KMS-11 (cell line): Measurements from ENCODE around the gene KRT10.

Source experiments
- H2AFZ ChIP-seq: fragments of 200-600 bp; sonication (generic); 2 replicates; pipeline ENCODE4 v1.6.1; 2016; ENCODE audit warnings: antibody characterized with exemption, mixed run types, low read depth
- H3K27ac ChIP-seq: fragments of 200-600 bp; sonication (generic); 2 replicates; pipeline ENCODE4 v1.6.1; 2016; ENCODE audit warnings: mild to moderate bottlenecking, mixed run types
- H3K27me3 ChIP-seq: fragments of 200-600 bp; sonication (generic); 2 replicates; pipeline ENCODE4 v1.6.1; 2017; ENCODE audit warnings: mild to moderate bottlenecking, low read depth, mixed run types, moderate library complexity; ENCODE audit not compliant: insufficient read depth
- H3K36me3 ChIP-seq: fragments of 200-600 bp; sonication (generic); 2 replicates; pipeline ENCODE4 v1.6.1; 2017; ENCODE audit warnings: mild to moderate bottlenecking, mixed run types; ENCODE audit not compliant: insufficient read depth
- H3K4me1 ChIP-seq: fragments of 200-600 bp; sonication (generic); 2 replicates; pipeline ENCODE4 v1.6.1; 2016; ENCODE audit warnings: mild to moderate bottlenecking, low read depth, mixed run types; ENCODE audit not compliant: poor library complexity, severe bottlenecking
- H3K4me2 ChIP-seq: fragments of 200-600 bp; sonication (generic); 2 replicates; pipeline ENCODE4 v1.7.0; 2016; ENCODE audit warnings: mild to moderate bottlenecking, mixed run types
- H3K4me3 ChIP-seq: fragments of 200-600 bp; sonication (generic); IDR thresholded peaks from 2 replicates; pipeline ENCODE4 v1.6.1; 2017; ENCODE audit warnings: low read depth, low read length, mixed read lengths; ENCODE audit not compliant: insufficient read depth
- H3K79me2 ChIP-seq: fragments of 200-600 bp; sonication (generic); 2 replicates; pipeline ENCODE4 v1.6.1; 2016; ENCODE audit warnings: low read depth, mixed run types; ENCODE audit not compliant: insufficient read depth
- H3K9ac ChIP-seq: fragments of 200-600 bp; sonication (generic); 2 replicates; pipeline ENCODE4 v1.6.1; 2016; ENCODE audit warnings: mild to moderate bottlenecking, mixed run types
- H4K20me1 ChIP-seq: fragments of 200-600 bp; sonication (generic); 2 replicates; pipeline ENCODE4 v1.6.1; 2016; ENCODE audit warnings: mild to moderate bottlenecking, mixed run types; ENCODE audit not compliant: insufficient read depth
- CTCF ChIP-seq: fragments of 200-600 bp; sonication (generic); conservative IDR thresholded peaks from 2 replicates; pipeline ENCODE4 v1.6.1; 2017; ENCODE audit warnings: low read depth, mild to moderate bottlenecking, antibody characterized with exemption, low read length, moderate library complexity, mixed read lengths

The KRT10 gene

GRCh38 chr17:40777459-40777858, 45.0 kb downstream of the KRT10 start:
- Histone ChIP-seq H3K4me3 (no peak overlapping the region), H3K36me3 (no peaks in the 10 kb centered on the region), H3K27me3 (no peaks in the 10 kb centered on the region), H2AFZ (no peak overlapping the region), H3K4me1 (no peaks in the 10 kb centered on the region), H3K4me2 (no peak overlapping the region), H3K9ac (no peak overlapping the region), H3K79me2 (no peaks in the 10 kb centered on the region), H4K20me1 (no peaks in the 10 kb centered on the region), H3K27ac (no peak overlapping the region)
- no peak for TF ChIP-seq CTCF

- H3K79me2 ChIP-seq, result no peaks in the 10 kb centered on the region
- TF ChIP-seq CTCF, result no peak
- H3K4me2 ChIP-seq, result no peak overlapping the region
- H3K4me3 ChIP-seq, result no peak overlapping the region
- no peaks in the 10 kb centered on the region for H3K4me1 ChIP-seq
- no peak overlapping the region for H3K9ac ChIP-seq
- no peaks in the 10 kb centered on the region for H3K36me3 ChIP-seq
- H2AFZ ChIP-seq, result no peak overlapping the region
- H3K27me3 ChIP-seq, result no peaks in the 10 kb centered on the region
- no peak overlapping the region for H3K27ac ChIP-seq
- no peaks in the 10 kb centered on the region for H4K20me1 ChIP-seq
Measured at GRCh38 chr17:40775945-40776344, 46.5 kb downstream of the KRT10 start.

- Histone ChIP-seq H3K4me2 (no peak within 1 kb of the TSS), H3K79me2 (no peaks in the 10 kb centered on the region), H2AFZ (no peak within 1 kb of the TSS), H3K4me1 (no peaks in the 10 kb centered on the region), H3K27ac (no peak within 1 kb of the TSS), H3K9ac (no peak within 1 kb of the TSS), H4K20me1 (no peaks in the 10 kb centered on the region), H3K36me3 (no peaks in the 10 kb centered on the region), H3K27me3 (no peaks in the 10 kb centered on the region), H3K4me3 (no peak within 1 kb of the TSS)
- TF ChIP-seq CTCF, result no peak
Measured at GRCh38 chr17:40772101-40772500, 50.3 kb downstream of the KRT10 start, which contains the start of gene KRT26. Gene KRT26, minus strand, starts transcription at chr17:40772201. Its CDS starts 88 bp downstream, at chr17:40772113.
